ENCODE results near the gene MIOX.

MIOX gene

DNA sequence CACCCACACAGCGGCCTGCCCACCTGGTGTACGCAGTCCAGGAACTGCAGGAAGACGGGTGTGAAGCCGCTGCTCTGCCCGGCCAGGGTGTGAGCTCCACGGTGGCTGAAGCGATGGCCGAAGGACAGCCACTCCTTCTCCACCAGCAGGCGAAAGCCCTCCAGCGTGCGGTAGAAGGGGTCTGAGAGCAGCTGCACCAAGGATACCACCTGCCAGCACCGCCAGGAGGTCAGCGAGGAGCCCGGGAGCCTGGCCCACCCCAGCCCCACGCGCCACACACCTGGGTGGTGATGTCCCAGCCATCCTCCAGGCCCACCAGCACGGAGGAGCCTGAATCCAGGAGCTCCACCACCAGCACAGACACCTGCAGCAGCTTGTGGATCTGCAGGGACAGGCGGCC lies 31.5 kb upstream of the MIOX start:
- no peak for DNase-seq (ENCODE audit: low read depth)

DNA sequence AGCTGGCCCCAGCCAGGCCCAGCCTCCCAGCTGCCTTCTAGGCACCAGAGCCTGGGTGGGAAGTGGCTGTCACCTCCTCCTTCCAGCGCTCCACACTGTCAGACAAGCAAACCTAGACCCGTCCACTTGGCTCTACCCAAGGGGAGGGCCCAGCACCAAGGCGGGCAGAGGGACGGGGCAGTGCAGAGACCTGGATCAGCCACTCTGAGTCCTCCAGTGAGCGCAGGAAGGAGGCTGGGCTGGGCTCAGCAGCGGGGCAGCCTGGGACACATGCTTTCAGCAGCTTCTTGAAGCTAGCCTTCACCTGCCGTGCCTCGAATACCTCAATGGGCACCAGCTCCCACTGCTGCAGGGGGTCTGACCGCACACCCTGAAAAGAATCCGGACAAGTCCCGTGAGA lies 30.6 kb upstream of the MIOX start:
- DNase-seq (ENCODE audit: low read depth) = no peak

DNA sequence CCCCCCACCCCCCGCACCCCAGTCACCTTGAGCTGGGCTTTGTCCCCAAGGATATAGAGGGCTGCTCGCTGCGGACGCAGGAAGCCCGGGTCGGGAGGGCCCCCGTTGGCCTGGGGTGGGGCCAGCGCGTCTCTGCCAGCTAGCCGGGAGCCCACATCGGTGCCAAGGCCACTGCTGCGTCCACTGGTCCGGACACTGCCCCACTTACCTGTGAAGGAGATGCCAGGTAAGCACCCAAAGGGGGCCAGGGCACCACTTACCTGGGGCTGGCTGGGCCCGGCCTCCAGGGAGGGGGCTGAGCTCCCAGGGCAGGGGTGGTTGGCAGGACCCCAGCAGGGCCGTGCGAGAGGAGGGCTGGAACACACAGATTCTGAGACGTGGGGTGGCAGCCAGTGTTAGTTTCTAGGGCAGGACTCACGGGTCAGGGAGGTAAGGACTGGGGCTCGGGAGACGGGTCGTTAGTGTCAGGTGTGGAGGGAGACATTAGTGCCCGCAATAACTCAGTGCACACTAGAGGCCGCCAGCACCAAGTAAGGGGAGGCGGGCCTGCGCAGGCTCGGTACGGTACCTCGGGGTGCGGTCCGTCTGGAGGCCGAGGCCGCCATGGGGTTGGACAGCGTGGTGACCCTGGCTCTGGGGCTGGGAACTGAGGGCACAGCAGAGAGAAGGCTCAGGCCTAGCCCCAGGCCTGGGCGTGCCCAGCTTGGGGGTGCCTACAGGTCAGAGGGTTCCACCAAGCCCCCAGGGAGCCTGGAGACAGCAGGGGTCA lies 30.0 kb upstream of the MIOX start:
- DNase-seq (ENCODE audit: low read depth) = no peak

DNA sequence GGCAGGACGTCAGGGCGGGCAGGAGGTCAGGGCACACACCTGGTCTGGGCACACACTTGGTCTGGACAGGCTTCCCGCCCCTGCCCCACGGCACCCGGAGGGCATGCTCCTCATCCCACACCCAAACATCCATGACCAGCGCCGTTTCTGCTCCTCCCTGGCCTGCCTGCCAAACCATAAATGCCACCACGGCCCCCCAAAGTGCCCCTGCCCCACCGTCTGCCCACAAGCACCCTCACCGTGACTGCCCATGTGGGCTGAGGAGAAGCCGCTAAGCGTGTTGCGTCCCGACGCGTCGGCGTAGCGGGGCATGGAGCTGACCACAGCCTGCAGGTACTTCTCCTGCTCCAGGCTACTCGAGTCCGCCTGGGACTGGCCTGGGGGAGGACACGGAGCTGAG lies 27.6 kb upstream of the MIOX start:
- no peak for DNase-seq (ENCODE audit: low read depth)

DNA sequence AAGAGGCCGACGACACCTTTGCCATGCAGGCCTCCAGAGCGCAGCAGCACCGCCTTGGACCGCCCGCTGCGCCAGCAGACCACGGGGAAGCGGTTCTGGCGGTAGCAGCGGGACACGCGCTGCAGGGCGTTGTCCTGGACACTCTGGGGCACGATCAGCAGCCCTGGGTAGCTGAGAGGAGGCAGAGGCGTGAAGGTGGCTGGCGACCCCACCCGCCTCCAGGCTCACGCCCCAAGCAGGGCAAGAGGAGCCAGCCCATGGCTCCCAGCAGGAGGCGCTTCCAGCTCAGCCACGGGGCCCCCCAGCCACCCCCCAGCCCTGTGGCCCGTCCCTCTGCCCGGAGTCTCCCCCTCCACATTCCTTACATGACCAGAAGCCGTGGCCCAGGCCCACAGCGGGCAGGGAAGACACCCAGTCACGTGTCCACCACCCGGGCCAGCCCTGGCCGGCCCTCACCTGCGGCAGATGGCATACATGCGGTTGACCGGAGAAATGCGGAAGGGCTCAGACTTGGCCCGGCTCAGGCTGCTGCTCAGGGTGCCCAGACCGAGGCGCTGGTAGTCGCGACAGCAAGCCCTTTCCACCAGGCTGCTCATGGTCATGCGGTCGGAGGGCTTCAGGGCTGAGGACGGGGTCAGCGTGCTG lies 27.0 kb upstream of the MIOX start:
- no peak for DNase-seq (ENCODE audit: low read depth)

DNA sequence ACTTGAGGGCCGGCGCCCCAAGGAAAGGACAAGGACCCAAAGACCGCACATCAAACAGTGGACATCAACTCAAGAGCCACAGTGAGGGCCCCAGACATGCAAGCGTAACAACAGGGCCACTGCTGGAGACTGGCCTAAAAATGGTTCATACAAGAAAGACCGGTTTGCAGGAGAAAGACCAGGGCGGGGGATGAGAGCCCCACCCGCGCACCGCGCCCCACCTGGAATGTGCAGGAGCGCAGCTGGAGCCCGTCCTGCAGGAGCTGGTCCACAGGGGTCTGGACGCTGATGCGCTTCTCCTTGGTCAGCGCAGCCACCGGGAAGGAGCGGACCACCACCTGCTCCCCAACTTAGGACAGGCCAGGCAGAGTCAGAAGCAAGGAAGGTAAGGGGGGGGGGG lies 25.7 kb upstream of the MIOX start:
- DNase-seq (ENCODE audit: low read depth) = no peak

- DNase-seq (ENCODE audit: low read depth) = no peak
Measured at GRCh38 chr22:50461536-50461935, 25.1 kb upstream of the MIOX start.

- DNase-seq (ENCODE audit: low read depth) = no peak
Measured at GRCh38 chr22:50461979-50462540, 24.6 kb upstream of the MIOX start.

- no peak for DNase-seq (ENCODE audit: low read depth)
Measured at GRCh38 chr22:50463188-50463900, 23.3 kb upstream of the MIOX start.

DNA sequence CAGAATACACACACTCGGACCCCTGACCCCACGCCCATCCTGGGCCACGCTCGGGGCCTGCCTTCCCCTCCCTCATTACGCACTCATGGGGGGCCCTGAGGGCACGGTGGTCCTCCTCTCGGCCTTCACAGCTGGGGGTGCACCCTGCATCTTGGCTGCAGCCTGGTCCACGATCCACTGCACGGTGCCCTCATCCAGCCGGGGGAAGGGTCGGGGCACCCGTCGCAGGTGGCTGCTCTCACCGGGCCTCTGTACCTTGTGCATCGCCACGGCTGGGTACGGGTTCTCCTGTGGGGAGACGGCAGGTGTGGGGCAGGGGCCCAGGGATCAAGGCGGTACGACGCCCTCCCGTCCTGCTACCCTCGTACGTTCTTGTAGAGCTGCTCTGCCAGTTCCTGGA lies 22.2 kb upstream of the MIOX start:
- no peak for DNase-seq (ENCODE audit: low read depth)

GRCh38 chr22:50465066-50465930 lies 21.4 kb upstream of the MIOX start:
- no peak for DNase-seq (ENCODE audit: low read depth)

DNA sequence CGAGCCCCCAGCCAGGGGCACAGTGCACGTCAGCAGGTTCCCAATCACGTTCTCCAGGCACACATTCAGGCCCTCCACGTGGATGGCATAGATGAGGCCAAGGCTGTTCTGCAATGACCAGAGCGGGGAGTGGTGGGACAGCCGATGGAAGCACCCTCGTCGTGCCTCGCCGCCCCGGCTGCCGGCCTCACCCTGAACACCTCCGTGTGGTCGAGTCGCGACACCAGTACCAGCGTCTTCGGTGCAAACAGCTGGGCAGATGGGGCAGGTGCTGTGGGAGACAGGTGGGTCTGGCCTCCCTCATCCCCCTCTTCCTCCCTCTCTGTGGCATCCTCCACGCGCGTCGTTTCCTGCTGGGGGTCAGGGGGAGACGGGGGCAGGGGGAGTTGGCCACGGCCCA lies 19.3 kb upstream of the MIOX start:
- no peak for DNase-seq (ENCODE audit: low read depth)

GRCh38 chr22:50467773-50468440 lies 18.8 kb upstream of the MIOX start:
- no peak for DNase-seq (ENCODE audit: low read depth)

DNA sequence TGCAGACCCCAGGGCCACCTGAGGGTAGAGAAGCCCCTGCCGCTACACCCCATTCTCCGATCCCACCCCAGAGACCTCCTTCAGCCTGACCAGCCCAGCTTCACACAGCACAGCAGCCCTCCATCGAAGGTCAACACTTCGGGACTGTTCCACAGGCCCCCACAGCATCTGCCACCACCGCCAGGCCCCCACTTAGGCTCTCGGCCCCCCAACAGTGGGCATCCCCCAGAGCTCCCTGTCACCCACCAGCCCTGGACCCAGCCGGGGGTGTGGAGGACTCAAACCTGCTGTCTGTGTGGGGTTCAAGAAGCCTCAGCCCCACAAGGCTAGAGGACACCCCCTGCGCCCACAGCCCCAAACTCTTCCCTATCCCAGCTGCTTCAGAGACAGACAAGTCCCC lies 18.0 kb upstream of the MIOX start:
- no peak for DNase-seq (ENCODE audit: low read depth)

- DNase-seq (ENCODE audit: low read depth) = no peak
Measured at GRCh38 chr22:50469377-50470305, 17.0 kb upstream of the MIOX start.

DNA sequence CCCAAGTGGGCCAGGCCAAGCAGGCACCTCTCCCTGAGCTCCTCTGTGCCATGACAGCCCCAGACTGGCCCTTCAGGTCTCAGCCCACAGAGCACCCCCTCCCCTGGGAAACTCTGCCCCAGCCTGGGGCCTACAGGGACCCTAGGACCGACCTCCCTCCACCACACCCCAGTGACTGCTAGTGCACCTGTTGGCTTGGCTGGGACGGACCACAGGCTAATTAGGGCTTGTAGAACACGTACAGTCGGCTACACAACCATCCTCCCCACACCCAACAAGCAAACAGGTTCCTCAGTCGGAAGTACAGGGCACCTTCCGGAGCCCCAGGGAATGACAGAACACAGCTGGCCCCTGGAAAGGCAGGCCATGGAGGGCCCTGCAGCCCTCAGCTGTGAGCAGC lies 16.2 kb upstream of the MIOX start:
- no peak for DNase-seq (ENCODE audit: low read depth)

GRCh38 chr22:50471197-50471847 lies 15.3 kb upstream of the MIOX start:
- no peak for DNase-seq (ENCODE audit: low read depth)

GRCh38 chr22:50471962-50472361 lies 14.7 kb upstream of the MIOX start:
- no peak for DNase-seq (ENCODE audit: low read depth)

DNA sequence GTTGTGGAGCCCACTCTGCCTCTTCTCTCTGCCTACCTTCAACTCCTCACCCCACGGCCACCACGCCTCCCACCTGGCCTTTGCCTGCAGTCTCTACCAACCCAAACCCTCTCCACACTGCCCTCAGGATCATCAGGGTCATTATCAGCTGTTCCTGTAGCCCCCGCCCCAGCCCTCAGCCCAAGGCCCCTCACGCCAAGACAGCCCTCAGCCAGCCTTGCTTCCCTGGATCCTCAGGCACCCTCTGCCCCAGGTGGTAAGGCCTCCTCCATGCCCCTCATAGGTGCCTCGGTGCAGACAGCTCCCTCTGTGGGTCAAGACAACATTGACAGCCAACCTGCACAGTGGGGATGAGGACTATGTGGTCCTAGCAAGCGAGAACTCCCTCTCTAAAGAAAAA lies 13.6 kb upstream of the MIOX start:
- DNase-seq (ENCODE audit: low read depth) = no peak

Measured in non-pigmented ciliary epithelial cell (primary cell).